ENCODE measurements around the gene LRRC26. TPM values are rescaled to one million over a fixed set of nuclear protein-coding genes. Genes with fewer than 3 reads are reported as not detected.
A peak's percentile ranks its signal among the peaks of the same experiment; 100 is the strongest.

The LRRC26 gene
- total and polyA plus RNA-seq, 2 of the 13 experiments (the other 11 are each of a cell fraction or from before 2014, with no cell fraction given): not detected

DNA sequence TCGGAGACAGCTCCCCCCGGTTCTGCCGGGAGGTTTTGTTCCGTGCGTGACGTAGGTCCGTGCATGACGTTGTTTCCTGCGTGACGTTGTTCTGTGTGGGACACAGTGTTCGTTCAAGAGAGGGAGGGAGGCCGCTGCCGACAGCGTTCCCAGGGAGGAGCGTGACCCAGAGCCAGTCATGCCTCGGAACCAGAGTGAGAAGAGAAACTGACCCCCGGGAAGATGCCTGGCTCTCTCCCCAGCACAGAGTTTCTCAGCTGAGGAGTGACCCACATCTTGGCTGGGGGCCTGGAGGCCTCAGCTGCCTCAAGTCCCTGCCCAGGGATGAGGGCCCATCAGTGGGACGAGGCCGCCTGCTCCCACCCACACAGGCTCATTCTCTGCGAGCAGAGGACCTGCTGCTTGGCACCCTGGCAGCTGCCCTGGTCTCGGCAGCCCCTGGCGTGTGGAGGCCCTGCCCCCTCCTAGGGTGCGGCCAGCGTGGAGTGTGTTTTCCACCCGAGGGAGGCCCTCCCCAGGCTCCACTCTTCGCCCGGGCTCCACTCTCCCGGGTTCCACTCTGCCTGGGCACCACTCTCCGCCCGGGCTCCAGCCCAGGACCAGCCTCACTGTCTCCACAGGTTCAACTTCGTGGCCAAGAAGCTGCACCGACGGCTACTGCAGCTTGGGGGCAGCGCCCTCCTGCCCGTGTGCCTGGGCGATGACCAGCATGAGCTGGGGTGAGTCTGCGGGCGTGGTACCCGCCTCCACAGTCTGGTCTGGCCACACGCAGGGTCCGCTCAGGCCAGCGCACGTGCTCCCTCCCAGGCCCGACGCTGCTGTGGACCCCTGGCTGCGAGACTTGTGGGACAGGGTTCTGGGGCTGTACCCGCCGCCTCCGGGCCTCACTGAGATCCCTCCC lies 43.6 kb upstream of the LRRC26 start (continued):
- TF ChIP-seq ZNF598 (CRISPR knock-in tag; IDR thresholded peaks at IDR 0.05; ENCODE audit: borderline replicate concordance): no peak
- TF ChIP-seq, protein P1, sequence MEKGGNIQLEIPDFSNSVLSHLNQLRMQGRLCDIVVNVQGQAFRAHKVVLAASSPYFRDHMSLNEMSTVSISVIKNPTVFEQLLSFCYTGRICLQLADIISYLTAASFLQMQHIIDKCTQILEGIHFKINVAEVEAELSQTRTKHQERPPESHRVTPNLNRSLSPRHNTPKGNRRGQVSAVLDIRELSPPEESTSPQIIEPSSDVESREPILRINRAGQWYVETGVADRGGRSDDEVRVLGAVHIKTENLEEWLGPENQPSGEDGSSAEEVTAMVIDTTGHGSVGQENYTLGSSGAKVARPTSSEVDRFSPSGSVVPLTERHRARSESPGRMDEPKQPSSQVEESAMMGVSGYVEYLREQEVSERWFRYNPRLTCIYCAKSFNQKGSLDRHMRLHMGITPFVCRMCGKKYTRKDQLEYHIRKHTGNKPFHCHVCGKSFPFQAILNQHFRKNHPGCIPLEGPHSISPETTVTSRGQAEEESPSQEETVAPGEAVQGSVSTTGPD (CRISPR knock-in tag; IDR thresholded peaks at IDR 0.05): no peak
- no peak for TF ChIP-seq ZNF577 (CRISPR knock-in tag; IDR thresholded peaks at IDR 0.05; ENCODE audit: borderline replicate concordance, low read depth)
- no peak for TF ChIP-seq FUBP1 (CRISPR knock-in tag; IDR thresholded peaks at IDR 0.05; ENCODE audit: borderline replicate concordance)
- no peak for TF ChIP-seq GMEB1 (CRISPR knock-in tag; IDR thresholded peaks at IDR 0.05; ENCODE audit: borderline replicate concordance)
- no peak for TF ChIP-seq GTF3A (CRISPR knock-in tag; conservative IDR thresholded peaks at IDR 0.05)
- TF ChIP-seq CHD2 (IDR thresholded peaks at IDR 0.05; ENCODE audit: low read depth, low read length): no peak
- no peak for TF ChIP-seq RBM39 (IDR thresholded peaks at IDR 0.05; ENCODE audit: low read depth, low read length, poor library complexity, severe bottlenecking)
- no peak for TF ChIP-seq ZNF496 (CRISPR knock-in tag; IDR thresholded peaks at IDR 0.05; ENCODE audit: insufficient replicate concordance)
- TF ChIP-seq NFE2L1 (CRISPR knock-in tag; IDR thresholded peaks at IDR 0.05; ENCODE audit: borderline replicate concordance): no peak
- TF ChIP-seq HNF4A (CRISPR knock-in tag; IDR thresholded peaks at IDR 0.05): no peak
- no peak for TF ChIP-seq CSRNP2 (CRISPR knock-in tag; conservative IDR thresholded peaks at IDR 0.05; ENCODE audit: low read depth)
- TF ChIP-seq HNRNPL (IDR thresholded peaks at IDR 0.05; ENCODE audit: low read depth, low read length): 0 out of 2 replicates have a peak, but pooled peaks have one; percentile 61
- TF ChIP-seq ZNF33A (CRISPR knock-in tag; IDR thresholded peaks at IDR 0.05; ENCODE audit: borderline replicate concordance): no peak
- TF ChIP-seq TCF12 (IDR thresholded peaks at IDR 0.05): no peak
- no peak for TF ChIP-seq TCF12 (CRISPR knock-in tag; IDR thresholded peaks at IDR 0.05)
- no peak for TF ChIP-seq SMYD3 (CRISPR knock-in tag; IDR thresholded peaks at IDR 0.05)
- TF ChIP-seq CTCF (CRISPR knock-in tag; IDR thresholded peaks at IDR 0.05): peak; percentile 60
- no peak for TF ChIP-seq ZMYM2 (CRISPR knock-in tag; IDR thresholded peaks at IDR 0.05)
- no peak for TF ChIP-seq SIX4 (CRISPR knock-in tag; IDR thresholded peaks at IDR 0.05)

Measured in HepG2 (cell line).